ENCODE data around the gene MAPK8IP3.

DNA sequence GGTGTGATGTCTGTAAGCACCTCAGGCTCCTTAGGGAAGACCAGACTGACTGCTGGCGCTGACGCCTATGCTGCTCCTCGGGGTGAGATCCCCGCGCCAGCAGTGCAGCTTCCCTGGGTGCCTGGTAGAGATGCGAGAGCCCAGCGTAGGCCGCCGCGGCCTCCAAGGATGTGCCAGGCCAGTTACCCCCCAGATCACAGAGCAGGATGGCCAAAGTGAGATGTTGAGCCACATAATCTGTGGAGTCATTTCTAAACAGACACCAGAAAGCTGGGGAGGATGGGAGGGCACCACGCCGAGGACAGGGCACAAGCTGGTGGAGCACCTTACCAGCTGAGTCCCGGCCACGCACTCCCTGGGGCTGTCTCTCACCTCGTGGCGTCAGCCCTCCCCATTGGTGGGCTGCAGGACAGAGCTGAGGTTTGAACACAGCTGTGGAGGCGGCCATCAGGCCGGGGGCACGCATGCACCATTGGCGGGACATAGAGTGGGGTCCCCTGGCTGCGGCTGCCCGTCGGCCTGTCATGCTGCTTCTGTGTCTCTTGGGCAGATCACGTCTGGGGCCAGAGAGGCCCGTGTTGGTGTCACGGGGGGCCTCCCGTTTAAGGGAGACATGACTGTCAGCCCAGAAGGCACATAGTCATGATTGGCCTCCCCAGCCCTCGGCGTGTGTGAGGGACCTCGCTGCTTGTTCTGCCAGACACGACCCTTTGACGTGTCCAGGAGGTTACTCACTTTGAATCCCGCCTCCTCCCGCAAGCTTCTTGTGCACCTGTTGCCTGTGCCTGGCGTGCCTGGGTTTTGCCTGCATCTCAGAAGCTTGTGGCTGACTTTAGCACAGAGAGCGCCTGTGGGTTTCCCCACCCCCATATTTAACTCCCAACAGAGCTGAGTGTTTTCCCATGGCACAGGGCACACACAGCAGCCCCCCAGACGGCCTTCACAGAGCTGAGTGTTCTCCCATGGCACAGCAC lies 21.9 kb downstream of the MAPK8IP3 start:
- TF ChIP-seq, protein P1, sequence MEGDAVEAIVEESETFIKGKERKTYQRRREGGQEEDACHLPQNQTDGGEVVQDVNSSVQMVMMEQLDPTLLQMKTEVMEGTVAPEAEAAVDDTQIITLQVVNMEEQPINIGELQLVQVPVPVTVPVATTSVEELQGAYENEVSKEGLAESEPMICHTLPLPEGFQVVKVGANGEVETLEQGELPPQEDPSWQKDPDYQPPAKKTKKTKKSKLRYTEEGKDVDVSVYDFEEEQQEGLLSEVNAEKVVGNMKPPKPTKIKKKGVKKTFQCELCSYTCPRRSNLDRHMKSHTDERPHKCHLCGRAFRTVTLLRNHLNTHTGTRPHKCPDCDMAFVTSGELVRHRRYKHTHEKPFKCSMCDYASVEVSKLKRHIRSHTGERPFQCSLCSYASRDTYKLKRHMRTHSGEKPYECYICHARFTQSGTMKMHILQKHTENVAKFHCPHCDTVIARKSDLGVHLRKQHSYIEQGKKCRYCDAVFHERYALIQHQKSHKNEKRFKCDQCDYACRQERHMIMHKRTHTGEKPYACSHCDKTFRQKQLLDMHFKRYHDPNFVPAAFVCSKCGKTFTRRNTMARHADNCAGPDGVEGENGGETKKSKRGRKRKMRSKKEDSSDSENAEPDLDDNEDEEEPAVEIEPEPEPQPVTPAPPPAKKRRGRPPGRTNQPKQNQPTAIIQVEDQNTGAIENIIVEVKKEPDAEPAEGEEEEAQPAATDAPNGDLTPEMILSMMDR (IDR thresholded peaks at IDR 0.05; ENCODE audit: insufficient read depth, low read length) = no peak
- TF ChIP-seq, protein P2, sequence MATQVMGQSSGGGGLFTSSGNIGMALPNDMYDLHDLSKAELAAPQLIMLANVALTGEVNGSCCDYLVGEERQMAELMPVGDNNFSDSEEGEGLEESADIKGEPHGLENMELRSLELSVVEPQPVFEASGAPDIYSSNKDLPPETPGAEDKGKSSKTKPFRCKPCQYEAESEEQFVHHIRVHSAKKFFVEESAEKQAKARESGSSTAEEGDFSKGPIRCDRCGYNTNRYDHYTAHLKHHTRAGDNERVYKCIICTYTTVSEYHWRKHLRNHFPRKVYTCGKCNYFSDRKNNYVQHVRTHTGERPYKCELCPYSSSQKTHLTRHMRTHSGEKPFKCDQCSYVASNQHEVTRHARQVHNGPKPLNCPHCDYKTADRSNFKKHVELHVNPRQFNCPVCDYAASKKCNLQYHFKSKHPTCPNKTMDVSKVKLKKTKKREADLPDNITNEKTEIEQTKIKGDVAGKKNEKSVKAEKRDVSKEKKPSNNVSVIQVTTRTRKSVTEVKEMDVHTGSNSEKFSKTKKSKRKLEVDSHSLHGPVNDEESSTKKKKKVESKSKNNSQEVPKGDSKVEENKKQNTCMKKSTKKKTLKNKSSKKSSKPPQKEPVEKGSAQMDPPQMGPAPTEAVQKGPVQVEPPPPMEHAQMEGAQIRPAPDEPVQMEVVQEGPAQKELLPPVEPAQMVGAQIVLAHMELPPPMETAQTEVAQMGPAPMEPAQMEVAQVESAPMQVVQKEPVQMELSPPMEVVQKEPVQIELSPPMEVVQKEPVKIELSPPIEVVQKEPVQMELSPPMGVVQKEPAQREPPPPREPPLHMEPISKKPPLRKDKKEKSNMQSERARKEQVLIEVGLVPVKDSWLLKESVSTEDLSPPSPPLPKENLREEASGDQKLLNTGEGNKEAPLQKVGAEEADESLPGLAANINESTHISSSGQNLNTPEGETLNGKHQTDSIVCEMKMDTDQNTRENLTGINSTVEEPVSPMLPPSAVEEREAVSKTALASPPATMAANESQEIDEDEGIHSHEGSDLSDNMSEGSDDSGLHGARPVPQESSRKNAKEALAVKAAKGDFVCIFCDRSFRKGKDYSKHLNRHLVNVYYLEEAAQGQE (IDR thresholded peaks at IDR 0.05; ENCODE audit: insufficient replicate concordance, low read depth) = no peak
- TF ChIP-seq GABPA (IDR thresholded peaks at IDR 0.05; ENCODE audit: low read depth) (no peak), POLR2AphosphoS5 (IDR thresholded peaks at IDR 0.05; ENCODE audit: low read depth) (no peak)
